GM21367 (cell line): Measurements from ENCODE around the gene CDH13.

Experiments
- ATAC-seq: cut with Tn5 transposase; IDR thresholded peaks from one replicate; pipeline ENCODE4 v1.9.1; 2021; ENCODE audit not compliant: unreplicated experiment

The CDH13 gene

GRCh38 chr16:83725313-83725712 is 1098.5 kb downstream of the CDH13 start:
- no peak for ATAC-seq

GRCh38 chr16:83727018-83727417 is 1100.2 kb downstream of the CDH13 start:
- ATAC-seq = no peak

- no peak for ATAC-seq
These were observed 1101.1 kb downstream of the CDH13 start for GRCh38 chr16:83727751-83728352.

GRCh38 chr16:83728492-83728891 is 1101.7 kb downstream of the CDH13 start:
- ATAC-seq = no peak

- no peak for ATAC-seq
These were observed 1104.0 kb downstream of the CDH13 start for GRCh38 chr16:83730812-83731211.

GRCh38 chr16:83732536-83732935 is 1105.8 kb downstream of the CDH13 start:
- no peak for ATAC-seq

GRCh38 chr16:83733301-83733700 is 1106.5 kb downstream of the CDH13 start:
- no peak for ATAC-seq

GRCh38 chr16:83734136-83734535 is 1107.4 kb downstream of the CDH13 start:
- no peak for ATAC-seq

GRCh38 chr16:83737729-83738354 is 1111.1 kb downstream of the CDH13 start:
- no peak for ATAC-seq

GRCh38 chr16:83738923-83739503 is 1112.2 kb downstream of the CDH13 start:
- no peak for ATAC-seq

GRCh38 chr16:83742124-83742899 is 1115.5 kb downstream of the CDH13 start:
- ATAC-seq = no peak

GRCh38 chr16:83743241-83743640 is 1116.5 kb downstream of the CDH13 start:
- no peak for ATAC-seq

GRCh38 chr16:83743720-83744119 is 1117.0 kb downstream of the CDH13 start:
- ATAC-seq = no peak

GRCh38 chr16:83744441-83744981 is 1117.7 kb downstream of the CDH13 start:
- no peak for ATAC-seq

- ATAC-seq = no peak
These were observed 1119.8 kb downstream of the CDH13 start for GRCh38 chr16:83746611-83747010.

- ATAC-seq = no peak
These were observed 1121.2 kb downstream of the CDH13 start for GRCh38 chr16:83747936-83748335.

GRCh38 chr16:83755391-83755790 is 1128.6 kb downstream of the CDH13 start:
- no peak for ATAC-seq

- no peak for ATAC-seq
These were observed 1135.6 kb downstream of the CDH13 start for GRCh38 chr16:83762141-83762991.

- no peak for ATAC-seq
These were observed 1136.2 kb downstream of the CDH13 start for GRCh38 chr16:83762992-83763358.

GRCh38 chr16:83768986-83769385 is 1142.2 kb downstream of the CDH13 start:
- ATAC-seq = no peak
